A549 (cell line): Measurements from ENCODE around the gene TOGARAM2. TPM values are rescaled to one million over a fixed set of nuclear protein-coding genes. Genes with fewer than 3 reads are reported as not detected.
A peak's percentile ranks its signal among the peaks of the same experiment; 100 is the strongest.

Experiments
- ATAC-seq, 2 experiments: fragments of 200-7000 bp in 1 of 2; fragments of >200 bp in 1 of 2; cut with Nextera tagmentation in 1 of 2; cut with Tn5 transposase in 1 of 2; 3 replicates each; pipeline versions ENCODE4 v1.8.0 to v1.9.1; 2018 to 2020; ENCODE audit warnings: mild to moderate bottlenecking in 1 of 2, moderate library complexity in 1 of 2
- CTCF ChIA-PET: fragments of 300-600 bp; sonication (Branson Sonifier 250); formaldehyde crosslinking; extraction: SDS; loops from one replicate; lab custom pipeline; 2021; ENCODE audit warnings: antibody characterized with exemption, inconsistent platforms; lab: Yijun Ruan, JAX
- POLR2A ChIA-PET: fragments of 350-600 bp; formaldehyde crosslinking; extraction: SDS; loops from one replicate; lab custom pipeline; 2021; ENCODE audit warnings: antibody characterized with exemption, inconsistent platforms; lab: Yijun Ruan, JAX
- DNase-seq, 2 experiments: peaks; one replicate each; pipeline versions ENCODE4 v3.0.0 to v3.0.0-alpha.2; 2011 to 2016; ENCODE audit warnings: low read depth in 1 of 2, low spot score in 1 of 2
- FAIRE-seq: peaks from 2 replicates; lab custom pipeline; 2011; peaks lifted over from hg19 to GRCh38; lab: Jason Lieb, UNC
- H3K27ac ChIP-seq, 2 experiments: fragments of >200 bp; sonication (Bioruptor Twin); formaldehyde crosslinking; 3 replicates each; pipeline ENCODE4 v1.5.1; 2016 to 2017
- H3K4me1 ChIP-seq: fragments of >200 bp; sonication (Bioruptor Twin); formaldehyde crosslinking; 3 replicates; pipeline ENCODE4 v1.6.1; 2016
- H3K4me2 ChIP-seq: fragments of >200 bp; sonication (Bioruptor Twin); formaldehyde crosslinking; 3 replicates; pipeline ENCODE4 v1.6.1; 2016
- H3K4me3 ChIP-seq: fragments of >200 bp; sonication (Bioruptor Twin); formaldehyde crosslinking; 3 replicates; pipeline ENCODE4 v1.5.1; 2016
- H3K9me3 ChIP-seq: fragments of >200 bp; sonication (Bioruptor Twin); formaldehyde crosslinking; 3 replicates; pipeline ENCODE4 v1.6.1; 2016
- CHD2 ChIP-seq: fragments of 150-350 bp; IDR thresholded peaks from 2 replicates; pipeline ENCODE4 v1.6.1; 2014; ENCODE audit warnings: low read length; ENCODE audit not compliant: partially characterized antibody
- CHD4 ChIP-seq: fragments of 200-600 bp; sonication (generic); IDR thresholded peaks from 2 replicates; pipeline ENCODE4 v1.6.1; 2016; ENCODE audit warnings: antibody characterized with exemption, mild to moderate bottlenecking, borderline replicate concordance
- ESRRA ChIP-seq: fragments of 150-350 bp; IDR thresholded peaks from 2 replicates; pipeline ENCODE4 v1.6.1; 2014; ENCODE audit warnings: mild to moderate bottlenecking, low read length, borderline replicate concordance
- FOSL2 ChIP-seq, 2 experiments: fragments of 450-650 bp in 1 of 2; fragments of >200 bp in 1 of 2; sonication (Bioruptor Twin) in 1 of 2; formaldehyde crosslinking; IDR thresholded peaks; 2 replicates each; pipeline versions ENCODE4 v1.5.0 to v1.6.1; 2016 to 2020; ENCODE audit warnings: mild to moderate bottlenecking in 1 of 2, moderate library complexity in 1 of 2
- FOXS1 ChIP-seq: fragments of 250-450 bp; sonication (Bioruptor Pico); IDR thresholded peaks from 2 replicates; pipeline ENCODE4 v1.5.0; 2020; ENCODE audit warnings: mild to moderate bottlenecking, moderate library complexity
- HOXB5 ChIP-seq: fragments of 250-450 bp; sonication (Bioruptor Pico); IDR thresholded peaks from 2 replicates; pipeline ENCODE4 v1.5.0; 2020; ENCODE audit warnings: mild to moderate bottlenecking, moderate library complexity
- JUN ChIP-seq, 2 experiments: fragments of >200 bp; sonication (Bioruptor Twin); formaldehyde crosslinking; IDR thresholded peaks; 2 replicates in 1 of 2; 3 replicates in 1 of 2; pipeline ENCODE4 v1.6.1; 2016 to 2017
- JUNB ChIP-seq: fragments of >200 bp; sonication (Bioruptor Twin); formaldehyde crosslinking; IDR thresholded peaks from 2 replicates; pipeline ENCODE4 v1.6.1; 2016
- MAFK ChIP-seq: fragments of 450-650 bp; IDR thresholded peaks from 2 replicates; pipeline ENCODE4 v1.6.1; 2014; ENCODE audit not compliant: partially characterized antibody
- MAZ ChIP-seq: fragments of 150-350 bp; IDR thresholded peaks from 2 replicates; pipeline ENCODE4 v1.6.1; 2014; ENCODE audit warnings: antibody characterized with exemption, low read depth, low read length, borderline replicate concordance
- MYC ChIP-seq: IDR thresholded peaks from 2 replicates; pipeline ENCODE4 v1.6.1; 2012; ENCODE audit warnings: mild to moderate bottlenecking, inconsistent platforms, low read length, improper control_type of control experiment, borderline replicate concordance
- NFE2L2 ChIP-seq: fragments of 150-350 bp; conservative IDR thresholded peaks from 2 replicates; pipeline ENCODE4 v1.6.1; 2014; ENCODE audit warnings: low read length
- SREBF2 ChIP-seq: fragments of 450-650 bp; IDR thresholded peaks from 2 replicates; pipeline ENCODE4 v1.6.1; 2014; ENCODE audit warnings: mild to moderate bottlenecking, moderate library complexity
- ZC3H11A ChIP-seq: fragments of 450-650 bp; IDR thresholded peaks from 2 replicates; pipeline ENCODE4 v1.6.1; 2014; ENCODE audit warnings: antibody characterized with exemption, mild to moderate bottlenecking
- ZFP36 ChIP-seq: fragments of 450-650 bp; IDR thresholded peaks from 2 replicates; pipeline ENCODE4 v1.6.1; 2014; ENCODE audit warnings: borderline replicate concordance; ENCODE audit not compliant: partially characterized antibody
- WGBS: methylation state at CpG from one replicate; pipeline ENCODE4 v1.1.6; 2017; ENCODE audit errors: missing lambda C conversion rate; 5-methylcytosine and 5-hydroxymethylcytosine counted together
- polyA plus RNA-seq, 4 experiments: library from polyadenylated mRNA; depleted of rRNA in 3 of 4; stranded (reverse); fragments of >200 nt; fragmentation: RNase III in 1 of 4; extraction: RNeasy Plus Mini Kit Qiagen cat#74134 plus additional on column Dnase treatment in 1 of 4; gene quantifications; 2 replicates in 3 of 4; 3 replicates in 1 of 4; pipeline ENCODE4 v1.2.3, GENCODE V29; 2011 to 2017

TOGARAM2 gene
- polyA plus RNA-seq, 2 of the 4 experiments (the other 2 are of a cell fraction), result 0.14 to 0.35 TPM

DNA sequence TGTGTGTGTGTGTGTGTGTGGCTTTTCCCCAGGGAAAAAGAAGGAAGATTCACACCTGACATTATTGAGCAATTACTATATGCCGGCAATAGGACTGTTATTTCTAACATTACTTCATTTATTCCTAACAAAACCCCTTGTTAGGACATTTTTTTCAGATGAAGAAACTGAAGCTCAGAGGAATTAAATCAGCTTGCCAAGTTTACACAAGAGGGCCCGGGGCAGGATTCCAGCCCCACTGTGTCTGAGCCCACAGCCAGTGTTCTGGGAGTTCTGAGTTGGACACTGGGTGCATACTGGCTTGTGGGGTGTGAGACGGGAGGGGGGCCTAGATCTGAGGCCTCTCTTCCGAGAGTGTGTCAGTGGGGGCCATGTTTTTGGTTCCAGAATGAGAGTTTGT, 9.9 kb downstream of the TOGARAM2 start:
- FAIRE-seq, result no peak
- no peaks in the 10 kb centered on the region for H3K9me3 ChIP-seq
- H3K27ac ChIP-seq, result no peak overlapping the region
- CTCF ChIA-PET, result interaction anchor here (0.7 kb wide), 1 partner anchor 498 kb away, joined by 4 read pairs; no protein-coding TSS in a partner anchor
- no peak for DNase-seq
- TF ChIP-seq JUNB (no peak), FOXS1 (CRISPR knock-in tag) (no peak), MAFK (no peak), FOSL2 (IDR thresholded peaks at IDR 0.05) (no peak), FOSL2 (CRISPR knock-in tag; IDR thresholded peaks at IDR 0.05) (no peak), MYC (no peak), CHD4 (no peak), MAZ (no peak), SREBF2 (no peak)
- TF ChIP-seq, all 56 proteins: peak for 0
- 68% methylated on average over 4 of the region's 4 CpGs for WGBS
- H3K4me3 ChIP-seq, result no peak overlapping the region
- H3K4me1 ChIP-seq, result peaks cover 7% of the 10 kb centered on the region; the same call in 2 of the 3 replicates
- ATAC-seq, result no peak
- POLR2A ChIA-PET, result no interaction called here
- H3K4me2 ChIP-seq, result no peak overlapping the region

DNA sequence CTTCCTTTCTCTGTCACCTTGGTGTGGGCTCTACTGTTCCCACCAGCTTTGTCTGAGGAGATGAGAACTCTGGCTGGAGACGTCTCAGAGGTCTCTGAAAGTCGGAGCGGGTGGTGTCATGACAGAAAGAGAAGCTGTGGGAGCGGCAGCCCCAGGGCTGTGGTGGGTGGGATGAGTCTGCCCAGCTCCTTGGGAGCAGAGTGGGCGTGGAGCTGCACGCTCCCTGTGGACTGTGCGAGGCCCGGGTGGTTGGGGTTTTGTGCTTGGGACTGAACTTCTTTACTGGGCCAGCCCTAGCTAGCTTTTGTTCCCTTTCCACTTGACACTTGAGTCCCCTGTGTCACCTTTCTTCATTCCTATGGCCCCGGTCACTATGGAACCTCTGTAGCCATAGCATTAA, 10.4 kb downstream of the TOGARAM2 start:
- Histone ChIP-seq H3K4me3 (no peak overlapping the region), H3K9me3 (no peaks in the 10 kb centered on the region)
- DNase-seq, result no peak
- 90% methylated on average over 9 of the region's 9 CpGs for WGBS
- no peak for TF ChIP-seq CHD4
- TF ChIP-seq JUN (IDR thresholded peaks at IDR 0.05), result no peak
- TF ChIP-seq NFE2L2, result no peak
- TF ChIP-seq ZC3H11A, result no peak
- TF ChIP-seq, all 56 proteins: peak for 0
- ChIA-PET POLR2A (no interaction called here), CTCF (interaction anchor here (0.7 kb wide), 1 partner anchor 498 kb away, joined by 4 read pairs; no protein-coding TSS in a partner anchor)
- H3K4me2 ChIP-seq, result no peak overlapping the region
- H3K27ac ChIP-seq, result no peak overlapping the region
- FAIRE-seq (no peak), ATAC-seq (no peak)
- H3K4me1 ChIP-seq, result peaks cover 7% of the 10 kb centered on the region; the same call in 2 of the 3 replicates

DNA sequence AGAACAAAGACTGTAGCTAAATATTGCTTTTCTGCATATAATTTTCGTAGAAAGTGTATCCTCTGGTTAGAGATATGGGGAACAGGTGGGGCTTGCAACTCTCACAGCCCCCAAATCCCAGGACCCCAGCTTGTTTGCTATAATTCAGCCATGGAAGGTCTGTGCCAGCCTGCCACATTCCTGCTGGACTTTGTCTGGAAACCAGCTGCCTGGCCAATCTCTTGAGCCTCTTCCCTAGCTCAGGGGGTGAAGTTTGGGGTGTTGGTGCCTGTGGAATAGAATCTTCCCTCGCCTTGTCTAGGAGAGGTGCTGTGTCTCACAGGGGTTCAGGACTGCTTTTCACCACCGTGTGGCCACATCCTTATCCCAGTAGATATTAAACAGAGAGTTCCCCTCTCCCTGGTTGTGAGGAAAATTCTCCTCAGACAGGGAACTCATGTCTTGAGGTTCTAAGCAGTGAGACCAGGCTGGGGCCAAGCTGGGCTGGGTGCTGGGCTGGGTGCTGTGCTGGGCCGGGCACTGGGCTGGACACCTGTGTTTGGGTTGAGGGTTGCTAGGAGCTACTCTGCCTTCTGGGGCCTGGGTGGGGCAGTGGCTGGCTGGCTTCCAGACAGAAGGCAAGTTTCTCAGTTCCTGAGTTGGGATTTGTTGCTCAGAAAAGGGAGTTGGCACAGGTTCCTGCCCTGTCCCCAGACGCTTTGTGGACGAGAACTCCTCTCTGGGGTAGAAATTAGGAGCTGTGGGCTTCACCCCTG, 12.3 kb downstream of the TOGARAM2 start:
- Histone ChIP-seq H3K9me3 (no peaks in the 10 kb centered on the region), H3K27ac (peak overlapping the region in 1 of 2 experiments; percentile 9; a peak in 1 of 6 replicates)
- FAIRE-seq (no peak), DNase-seq (peak in 1 of 2 experiments; percentile 24)
- TF ChIP-seq FOSL2 (IDR thresholded peaks at IDR 0.05) (no peak), FOSL2 (CRISPR knock-in tag; IDR thresholded peaks at IDR 0.05) (no peak), HOXB5 (CRISPR knock-in tag) (no peak), ZFP36 (no peak), CHD4 (no peak), CHD2 (no peak), MYC (no peak), JUNB (no peak), ESRRA (no peak)
- TF ChIP-seq, all 56 proteins: peak for 0
- CTCF ChIA-PET, result interaction anchor here (0.9 to 1.2 kb wide), 2 partner anchors 10 to 23 kb away, joined by 4 to 5 read pairs; no protein-coding TSS in a partner anchor
- H3K4me3 ChIP-seq, result no peak overlapping the region
- POLR2A ChIA-PET, result no interaction called here
- H3K4me2 ChIP-seq, result no peak overlapping the region
- ATAC-seq, result peak; percentile 23 to 54; a peak in 3 of 6 replicates
- peaks cover 7% of the 10 kb centered on the region; the same call in 2 of the 3 replicates for H3K4me1 ChIP-seq
- 68% methylated on average over 6 of the region's 6 CpGs for WGBS

DNA sequence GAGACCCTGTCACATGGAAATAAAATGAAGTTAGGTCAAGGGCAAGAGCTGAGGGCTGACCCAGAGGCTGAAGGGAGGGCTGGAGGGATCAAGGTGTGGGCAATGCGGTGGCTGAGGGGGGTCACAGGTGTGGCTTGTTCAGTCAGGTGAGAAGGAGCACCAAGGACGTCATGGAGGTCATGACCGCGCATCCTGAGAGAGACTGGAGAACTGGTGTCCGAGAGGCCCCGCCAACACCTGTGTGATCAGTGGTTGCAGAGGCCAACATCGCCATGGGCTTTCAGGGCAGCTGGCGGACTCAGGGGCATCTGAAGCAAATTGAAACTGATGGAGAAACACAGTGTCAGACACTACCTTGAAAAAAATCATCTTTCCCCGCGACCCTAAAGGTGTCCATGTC, 13.0 kb downstream of the TOGARAM2 start:
- no peaks in the 10 kb centered on the region for H3K9me3 ChIP-seq
- POLR2A ChIA-PET, result no interaction called here
- no peak for TF ChIP-seq SREBF2
- TF ChIP-seq, all 56 proteins: peak for 0
- 88% methylated on average over 10 of the region's 10 CpGs for WGBS
- DNase-seq (no peak), ATAC-seq (no peak), FAIRE-seq (no peak)
- Histone ChIP-seq H3K4me3 (no peak overlapping the region), H3K4me2 (no peak overlapping the region), H3K27ac (no peak overlapping the region; a peak in 1 of 6 replicates), H3K4me1 (peaks cover 7% of the 10 kb centered on the region; the same call in 2 of the 3 replicates)
- CTCF ChIA-PET, result interaction anchor here (1.0 to 1.2 kb wide), 2 partner anchors 9 to 244 kb away, joined by 4 to 5 read pairs; no protein-coding TSS in a partner anchor
